Measurements from ENCODE around the gene KDM4C.

KDM4C gene

GRCh38 chr9:6973089-6973488, 215.3 kb downstream of the KDM4C start:
- H3K9me3 ChIP-seq (ENCODE audit: control insufficient read depth, low read length) = no peaks in the 10 kb centered on the region
- no peaks in the 10 kb centered on the region for H3K79me2 ChIP-seq
- no peak overlapping the region for H3K9ac ChIP-seq
- H3K27me3 ChIP-seq (ENCODE audit: control insufficient read depth, insufficient read depth, low read length) = no peaks in the 10 kb centered on the region
- H3K4me2 ChIP-seq (ENCODE audit: low read length) = no peak overlapping the region
- no peak overlapping the region for H3K4me3 ChIP-seq (ENCODE audit: low read depth, low read length)
- no peaks in the 10 kb centered on the region for H3K4me1 ChIP-seq
- no peak overlapping the region for H2AFZ ChIP-seq
- TF ChIP-seq CTCF (IDR thresholded peaks at IDR 0.05) = no peak
- H3K36me3 ChIP-seq (ENCODE audit: control insufficient read depth, insufficient read depth, low read length) = no peaks in the 10 kb centered on the region
- no peak overlapping the region for H3K27ac ChIP-seq

- H3K9me3 ChIP-seq (ENCODE audit: control insufficient read depth, low read length) = no peaks in the 10 kb centered on the region
- no peak overlapping the region for H3K27ac ChIP-seq
- no peak overlapping the region for H2AFZ ChIP-seq
- no peak overlapping the region for H3K9ac ChIP-seq
- no peaks in the 10 kb centered on the region for H3K27me3 ChIP-seq (ENCODE audit: control insufficient read depth, insufficient read depth, low read length)
- peak overlapping the region; percentile 30 for H3K4me2 ChIP-seq (ENCODE audit: low read length)
- no peaks in the 10 kb centered on the region for H3K79me2 ChIP-seq
- H3K36me3 ChIP-seq (ENCODE audit: control insufficient read depth, insufficient read depth, low read length) = no peaks in the 10 kb centered on the region
- no peak for TF ChIP-seq CTCF (IDR thresholded peaks at IDR 0.05)
- H3K4me3 ChIP-seq (ENCODE audit: low read depth, low read length) = peak overlapping the region; percentile 17
- no peaks in the 10 kb centered on the region for H3K4me1 ChIP-seq
Measured at GRCh38 chr9:6973762-6974161, 216.0 kb downstream of the KDM4C start.

- no peak for TF ChIP-seq CTCF (IDR thresholded peaks at IDR 0.05)
- H2AFZ ChIP-seq = no peak overlapping the region
- H3K79me2 ChIP-seq = no peaks in the 10 kb centered on the region
- peak overlapping the region; percentile 7 for H3K27ac ChIP-seq
- H3K4me1 ChIP-seq = no peaks in the 10 kb centered on the region
- peak overlapping the region; percentile 59 for H3K4me2 ChIP-seq (ENCODE audit: low read length)
- no peak overlapping the region for H3K4me3 ChIP-seq (ENCODE audit: low read depth, low read length)
- no peaks in the 10 kb centered on the region for H3K9me3 ChIP-seq (ENCODE audit: control insufficient read depth, low read length)
- no peaks in the 10 kb centered on the region for H3K36me3 ChIP-seq (ENCODE audit: control insufficient read depth, insufficient read depth, low read length)
- H3K9ac ChIP-seq = no peak overlapping the region
- no peaks in the 10 kb centered on the region for H3K27me3 ChIP-seq (ENCODE audit: control insufficient read depth, insufficient read depth, low read length)
Measured at GRCh38 chr9:6975198-6975597, 217.4 kb downstream of the KDM4C start.

- no peak for TF ChIP-seq CTCF (IDR thresholded peaks at IDR 0.05)
- H3K9me3 ChIP-seq (ENCODE audit: control insufficient read depth, low read length) = no peaks in the 10 kb centered on the region
Measured at GRCh38 chr9:6977761-6978160, 220.0 kb downstream of the KDM4C start.

GRCh38 chr9:6978591-6978990, 220.8 kb downstream of the KDM4C start:
- Histone ChIP-seq H3K36me3 (ENCODE audit: control insufficient read depth, insufficient read depth, low read length) (no peaks in the 10 kb centered on the region), H3K4me3 (ENCODE audit: low read depth, low read length) (no peak overlapping the region), H2AFZ (no peak overlapping the region), H3K9ac (no peak overlapping the region), H3K27ac (no peak overlapping the region), H3K9me3 (ENCODE audit: control insufficient read depth, low read length) (no peaks in the 10 kb centered on the region), H3K27me3 (ENCODE audit: control insufficient read depth, insufficient read depth, low read length) (no peaks in the 10 kb centered on the region), H3K4me2 (ENCODE audit: low read length) (no peak overlapping the region), H3K79me2 (no peaks in the 10 kb centered on the region), H3K4me1 (no peaks in the 10 kb centered on the region)
- TF ChIP-seq CTCF (IDR thresholded peaks at IDR 0.05) = no peak

More at GRCh38 chr9:6977761-6978160, 220.0 kb downstream of the KDM4C start:
- Histone ChIP-seq H2AFZ (no peak overlapping the region), H3K27me3 (ENCODE audit: control insufficient read depth, insufficient read depth, low read length) (no peaks in the 10 kb centered on the region), H3K79me2 (no peaks in the 10 kb centered on the region), H3K4me3 (ENCODE audit: low read depth, low read length) (no peak overlapping the region), H3K9ac (no peak overlapping the region), H3K4me2 (ENCODE audit: low read length) (no peak overlapping the region), H3K4me1 (no peaks in the 10 kb centered on the region), H3K36me3 (ENCODE audit: control insufficient read depth, insufficient read depth, low read length) (no peaks in the 10 kb centered on the region), H3K27ac (no peak overlapping the region)

All from parathyroid adenoma (tissue), 2 donors.